Gastroesophageal sphincter (tissue), 4 donors: ENCODE measurements around the gene SCAF4. TPM values are rescaled to one million over a fixed set of nuclear protein-coding genes. Genes with fewer than 3 reads are reported as not detected.

ENCODE experiments used
- ATAC-seq: fragments of 150-250 bp; one replicate; pipeline ENCODE4 v1.9.1; 2016; ENCODE audit warnings: mild to moderate bottlenecking, moderate library complexity
- H3K27ac ChIP-seq, 4 donors: fragments of 200-600 bp; sonication (generic) in 3 of 4; 1 replicate in 3 of 4; 2 replicates in 1 of 4; pipeline ENCODE4 v1.5.1; 2016 to 2019
- H3K27me3 ChIP-seq: fragments of 200-600 bp; sonication (generic); one replicate; pipeline ENCODE4 v1.5.1; 2019
- H3K36me3 ChIP-seq, 2 donors: fragments of 200-600 bp; sonication (generic); one replicate each; pipeline ENCODE4 v1.5.1; 2019; ENCODE audit warnings: control low read depth in 1 of 2
- H3K4me1 ChIP-seq, 3 donors: fragments of 200-600 bp; sonication (generic); 1 replicate in 2 of 3; 2 replicates in 1 of 3; pipeline ENCODE4 v1.5.1; 2016 to 2019; ENCODE audit warnings: control low read depth in 2 of 3
- H3K4me3 ChIP-seq, 2 donors: fragments of 200-600 bp; sonication (generic); one replicate each; pipeline ENCODE4 v1.5.1; 2019; ENCODE audit warnings: mild to moderate bottlenecking in 1 of 2, moderate library complexity in 1 of 2
- H3K9me3 ChIP-seq, 3 donors: fragments of 200-600 bp; sonication (generic); one replicate each; pipeline ENCODE4 v1.5.1; 2017 to 2019; ENCODE audit warnings: control low read depth in 2 of 3
- CTCF ChIP-seq, 4 experiments: fragments of 200-600 bp in 2 of 4; fragments of 450-650 bp in 2 of 4; sonication (generic) in 1 of 4; IDR thresholded peaks; one replicate each; pipeline ENCODE4 v1.5.1; 2017 to 2019; ENCODE audit warnings: antibody characterized with exemption in 4 of 4, mild to moderate bottlenecking in 2 of 4, moderate library complexity in 2 of 4
- EP300 ChIP-seq: sonication (generic); formaldehyde crosslinking; IDR thresholded peaks from one replicate; pipeline ENCODE4 v1.6.1; 2017; ENCODE audit warnings: antibody characterized with exemption, mild to moderate bottlenecking
- POLR2A ChIP-seq, 2 donors: fragments of 450-650 bp; IDR thresholded peaks; one replicate each; pipeline ENCODE4 v1.6.1; 2017; ENCODE audit warnings: antibody characterized with exemption in 2 of 2, mild to moderate bottlenecking in 2 of 2, moderate library complexity in 1 of 2
- POLR2AphosphoS5 ChIP-seq: sonication (generic); formaldehyde crosslinking; IDR thresholded peaks from one replicate; pipeline ENCODE4 v1.6.1; 2017; ENCODE audit warnings: antibody characterized with exemption
- WGBS, 2 donors: methylation state at CpG; one replicate each; pipeline ENCODE4 v1.1.5; 2018; ENCODE audit warnings: low coverage in 1 of 2; 5-methylcytosine and 5-hydroxymethylcytosine counted together
- total RNA-seq, 4 donors: library from RNA; depleted of rRNA; stranded (reverse); fragments of >200 nt; gene quantifications; one replicate each; pipeline ENCODE4 v1.1.0, GENCODE V29; 2016

The SCAF4 gene
- total RNA-seq, 4 donors from 2014 or later, result 10.7 to 19.9 (median 16.1) TPM

- Histone ChIP-seq H3K36me3 (no peaks in the 10 kb centered on the region), H3K4me1 (peaks cover 5 to 79% (median 23%) of the 10 kb centered on the region in 3 donors), H3K27me3 (no peaks in the 10 kb centered on the region), H3K9me3 (no peaks in the 10 kb centered on the region), H3K4me3 (no peak overlapping the region), H3K27ac (no peak overlapping the region)
- TF ChIP-seq POLR2AphosphoS5, result no peak
- TF ChIP-seq POLR2A (IDR thresholded peaks at IDR 0.05), result no peak
- TF ChIP-seq CTCF (IDR thresholded peaks at IDR 0.05), result no peak
- no peak for TF ChIP-seq EP300
- no peak for ATAC-seq
- WGBS, 2 donors, result 82 to 83% methylated on average over 2 of the region's 2 CpGs
Observed at GRCh38 chr21:31728191-31728590, 3.7 kb downstream of the SCAF4 start.

- H3K4me3 ChIP-seq, result no peak overlapping the region
- no peaks in the 10 kb centered on the region for H3K27me3 ChIP-seq
- no peak for ATAC-seq
- peaks cover 2 to 70% (median 18%) of the 10 kb centered on the region in 3 donors for H3K4me1 ChIP-seq
- WGBS, 2 donors, result 53 to 75% methylated on average over 5 to 7 of the region's 7 CpGs
- no peaks in the 10 kb centered on the region for H3K9me3 ChIP-seq
- no peak overlapping the region for H3K27ac ChIP-seq
- no peaks in the 10 kb centered on the region for H3K36me3 ChIP-seq
- TF ChIP-seq POLR2A (IDR thresholded peaks at IDR 0.05) (no peak), EP300 (no peak), CTCF (IDR thresholded peaks at IDR 0.05) (no peak), POLR2AphosphoS5 (no peak)
Observed at GRCh38 chr21:31727181-31727580, 4.7 kb downstream of the SCAF4 start.

GRCh38 chr21:31726407-31726806, 5.5 kb downstream of the SCAF4 start:
- Histone ChIP-seq H3K9me3 (no peaks in the 10 kb centered on the region), H3K27ac (no peak overlapping the region), H3K4me1 (peaks cover 2 to 71% (median 18%) of the 10 kb centered on the region in 3 donors), H3K36me3 (no peaks in the 10 kb centered on the region), H3K4me3 (no peak overlapping the region), H3K27me3 (no peaks in the 10 kb centered on the region)
- 91 to 100% methylated on average over 1 to 4 of the region's 4 CpGs for WGBS, 2 donors
- ATAC-seq, result no peak
- no peak for TF ChIP-seq EP300
- TF ChIP-seq POLR2A (IDR thresholded peaks at IDR 0.05), result no peak

- WGBS, 2 donors, result 88 to 90% methylated on average over 5 to 6 of the region's 6 CpGs
- H3K4me1 ChIP-seq, result peaks cover 2 to 76% (median 18%) of the 10 kb centered on the region in 3 donors
Observed at GRCh38 chr21:31725202-31725839, 6.6 kb downstream of the SCAF4 start.

GRCh38 chr21:31724552-31724951, 7.4 kb downstream of the SCAF4 start:
- H3K4me1 ChIP-seq, result peaks cover 2 to 76% (median 10%) of the 10 kb centered on the region in 3 donors

More at GRCh38 chr21:31725202-31725839, 6.6 kb downstream of the SCAF4 start:
- H3K27ac ChIP-seq, result no peak overlapping the region
- ATAC-seq, result no peak
- H3K4me3 ChIP-seq, result no peak overlapping the region
- H3K27me3 ChIP-seq, result no peaks in the 10 kb centered on the region
- H3K9me3 ChIP-seq, result no peaks in the 10 kb centered on the region
- TF ChIP-seq CTCF (IDR thresholded peaks at IDR 0.05) (no peak), EP300 (no peak), POLR2AphosphoS5 (no peak), POLR2A (IDR thresholded peaks at IDR 0.05) (no peak)
- no peaks in the 10 kb centered on the region for H3K36me3 ChIP-seq

More at GRCh38 chr21:31724552-31724951, 7.4 kb downstream of the SCAF4 start:
- H3K4me3 ChIP-seq, result no peak overlapping the region
- H3K27ac ChIP-seq, result no peak overlapping the region
- H3K9me3 ChIP-seq, result no peaks in the 10 kb centered on the region
- no peaks in the 10 kb centered on the region for H3K36me3 ChIP-seq
- WGBS, 2 donors, result 85 to 87% methylated on average over 4 of the region's 4 CpGs
- TF ChIP-seq POLR2AphosphoS5, result no peak
- no peak for TF ChIP-seq EP300
- no peak for TF ChIP-seq POLR2A (IDR thresholded peaks at IDR 0.05)
- no peak for TF ChIP-seq CTCF (IDR thresholded peaks at IDR 0.05)
- H3K27me3 ChIP-seq, result no peaks in the 10 kb centered on the region
- ATAC-seq, result no peak
